ENCODE measurements around the gene LINGO1. TPM values are rescaled to one million over a fixed set of nuclear protein-coding genes. Genes with fewer than 3 reads are reported as not detected.

Gene LINGO1
- total and polyA plus RNA-seq, 9 of the 15 experiments (the other 6 are each of a cell fraction or from before 2014, with no cell fraction given): 0.07 to 15.3 (median 2.1) TPM

GRCh38 chr15:77622209-77622933 is 10.3 kb downstream of the LINGO1 start (continued):
- TF ChIP-seq, protein P1, sequence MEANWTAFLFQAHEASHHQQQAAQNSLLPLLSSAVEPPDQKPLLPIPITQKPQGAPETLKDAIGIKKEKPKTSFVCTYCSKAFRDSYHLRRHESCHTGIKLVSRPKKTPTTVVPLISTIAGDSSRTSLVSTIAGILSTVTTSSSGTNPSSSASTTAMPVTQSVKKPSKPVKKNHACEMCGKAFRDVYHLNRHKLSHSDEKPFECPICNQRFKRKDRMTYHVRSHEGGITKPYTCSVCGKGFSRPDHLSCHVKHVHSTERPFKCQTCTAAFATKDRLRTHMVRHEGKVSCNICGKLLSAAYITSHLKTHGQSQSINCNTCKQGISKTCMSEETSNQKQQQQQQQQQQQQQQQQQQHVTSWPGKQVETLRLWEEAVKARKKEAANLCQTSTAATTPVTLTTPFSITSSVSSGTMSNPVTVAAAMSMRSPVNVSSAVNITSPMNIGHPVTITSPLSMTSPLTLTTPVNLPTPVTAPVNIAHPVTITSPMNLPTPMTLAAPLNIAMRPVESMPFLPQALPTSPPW (CRISPR knock-in tag; IDR thresholded peaks at IDR 0.05): peak; percentile 39
- TF ChIP-seq LEF1 (IDR thresholded peaks at IDR 0.05) (0 out of 2 replicates have a peak, but pooled peaks have one; percentile 39), ETV5 (CRISPR knock-in tag; IDR thresholded peaks at IDR 0.05; ENCODE audit: low read depth) (0 out of 2 replicates have a peak, but pooled peaks have one; percentile 46), RBM25 (IDR thresholded peaks at IDR 0.05; ENCODE audit: low read depth, low read length, severe bottlenecking) (no peak), DPF2 (IDR thresholded peaks at IDR 0.05) (peak; percentile 68), GATAD2A (IDR thresholded peaks at IDR 0.05) (no peak), NR2C1 (IDR thresholded peaks at IDR 0.05) (no peak), NR2C1 (tag; IDR thresholded peaks at IDR 0.05) (peak; percentile 50; the same call in 1 of the 2 replicates), ZNF384 (IDR thresholded peaks at IDR 0.05; ENCODE audit: low read depth, low read length) (no peak), ZNF518B (CRISPR knock-in tag; IDR thresholded peaks at IDR 0.05) (no peak), FOXA3 (CRISPR knock-in tag; conservative IDR thresholded peaks at IDR 0.05 in 1 of 2, IDR thresholded peaks at IDR 0.05 in 1 of 2) (no peak), CCAR2 (IDR thresholded peaks at IDR 0.05; ENCODE audit: low read depth, low read length) (no peak)
- TF ChIP-seq, protein P2, sequence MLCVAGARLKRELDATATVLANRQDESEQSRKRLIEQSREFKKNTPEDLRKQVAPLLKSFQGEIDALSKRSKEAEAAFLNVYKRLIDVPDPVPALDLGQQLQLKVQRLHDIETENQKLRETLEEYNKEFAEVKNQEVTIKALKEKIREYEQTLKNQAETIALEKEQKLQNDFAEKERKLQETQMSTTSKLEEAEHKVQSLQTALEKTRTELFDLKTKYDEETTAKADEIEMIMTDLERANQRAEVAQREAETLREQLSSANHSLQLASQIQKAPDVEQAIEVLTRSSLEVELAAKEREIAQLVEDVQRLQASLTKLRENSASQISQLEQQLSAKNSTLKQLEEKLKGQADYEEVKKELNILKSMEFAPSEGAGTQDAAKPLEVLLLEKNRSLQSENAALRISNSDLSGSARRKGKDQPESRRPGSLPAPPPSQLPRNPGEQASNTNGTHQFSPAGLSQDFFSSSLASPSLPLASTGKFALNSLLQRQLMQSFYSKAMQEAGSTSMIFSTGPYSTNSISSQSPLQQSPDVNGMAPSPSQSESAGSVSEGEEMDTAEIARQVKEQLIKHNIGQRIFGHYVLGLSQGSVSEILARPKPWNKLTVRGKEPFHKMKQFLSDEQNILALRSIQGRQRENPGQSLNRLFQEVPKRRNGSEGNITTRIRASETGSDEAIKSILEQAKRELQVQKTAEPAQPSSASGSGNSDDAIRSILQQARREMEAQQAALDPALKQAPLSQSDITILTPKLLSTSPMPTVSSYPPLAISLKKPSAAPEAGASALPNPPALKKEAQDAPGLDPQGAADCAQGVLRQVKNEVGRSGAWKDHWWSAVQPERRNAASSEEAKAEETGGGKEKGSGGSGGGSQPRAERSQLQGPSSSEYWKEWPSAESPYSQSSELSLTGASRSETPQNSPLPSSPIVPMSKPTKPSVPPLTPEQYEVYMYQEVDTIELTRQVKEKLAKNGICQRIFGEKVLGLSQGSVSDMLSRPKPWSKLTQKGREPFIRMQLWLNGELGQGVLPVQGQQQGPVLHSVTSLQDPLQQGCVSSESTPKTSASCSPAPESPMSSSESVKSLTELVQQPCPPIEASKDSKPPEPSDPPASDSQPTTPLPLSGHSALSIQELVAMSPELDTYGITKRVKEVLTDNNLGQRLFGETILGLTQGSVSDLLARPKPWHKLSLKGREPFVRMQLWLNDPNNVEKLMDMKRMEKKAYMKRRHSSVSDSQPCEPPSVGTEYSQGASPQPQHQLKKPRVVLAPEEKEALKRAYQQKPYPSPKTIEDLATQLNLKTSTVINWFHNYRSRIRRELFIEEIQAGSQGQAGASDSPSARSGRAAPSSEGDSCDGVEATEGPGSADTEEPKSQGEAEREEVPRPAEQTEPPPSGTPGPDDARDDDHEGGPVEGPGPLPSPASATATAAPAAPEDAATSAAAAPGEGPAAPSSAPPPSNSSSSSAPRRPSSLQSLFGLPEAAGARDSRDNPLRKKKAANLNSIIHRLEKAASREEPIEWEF (CRISPR knock-in tag; IDR thresholded peaks at IDR 0.05): no peak
- TF ChIP-seq, protein P3, sequence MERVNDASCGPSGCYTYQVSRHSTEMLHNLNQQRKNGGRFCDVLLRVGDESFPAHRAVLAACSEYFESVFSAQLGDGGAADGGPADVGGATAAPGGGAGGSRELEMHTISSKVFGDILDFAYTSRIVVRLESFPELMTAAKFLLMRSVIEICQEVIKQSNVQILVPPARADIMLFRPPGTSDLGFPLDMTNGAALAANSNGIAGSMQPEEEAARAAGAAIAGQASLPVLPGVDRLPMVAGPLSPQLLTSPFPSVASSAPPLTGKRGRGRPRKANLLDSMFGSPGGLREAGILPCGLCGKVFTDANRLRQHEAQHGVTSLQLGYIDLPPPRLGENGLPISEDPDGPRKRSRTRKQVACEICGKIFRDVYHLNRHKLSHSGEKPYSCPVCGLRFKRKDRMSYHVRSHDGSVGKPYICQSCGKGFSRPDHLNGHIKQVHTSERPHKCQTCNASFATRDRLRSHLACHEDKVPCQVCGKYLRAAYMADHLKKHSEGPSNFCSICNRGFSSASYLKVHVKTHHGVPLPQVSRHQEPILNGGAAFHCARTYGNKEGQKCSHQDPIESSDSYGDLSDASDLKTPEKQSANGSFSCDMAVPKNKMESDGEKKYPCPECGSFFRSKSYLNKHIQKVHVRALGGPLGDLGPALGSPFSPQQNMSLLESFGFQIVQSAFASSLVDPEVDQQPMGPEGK (CRISPR knock-in tag; IDR thresholded peaks at IDR 0.05; ENCODE audit: borderline replicate concordance): no peak
